Transverse colon (tissue), 4 donors: ENCODE data around the gene ANXA1.

ENCODE experiments used
- CTCF ChIP-seq, 5 experiments: fragments of 200-600 bp in 3 of 5; fragments of 450-650 bp in 2 of 5; sonication (generic) in 3 of 5; IDR thresholded peaks; 1 replicate in 2 of 5; 2 replicates in 3 of 5; pipeline ENCODE4 v1.5.1; 2016 to 2017; ENCODE audit warnings: antibody characterized with exemption in 5 of 5, inconsistent platforms in 3 of 5, mild to moderate bottlenecking in 2 of 5, moderate library complexity in 1 of 5
- EP300 ChIP-seq: sonication (generic); formaldehyde crosslinking; IDR thresholded peaks from one replicate; pipeline ENCODE4 v1.6.1; 2017; ENCODE audit warnings: antibody characterized with exemption, low read depth
- POLR2A ChIP-seq: fragments of 450-650 bp; IDR thresholded peaks from one replicate; pipeline ENCODE4 v1.6.1; 2016; ENCODE audit warnings: antibody characterized with exemption, mild to moderate bottlenecking, moderate library complexity
- POLR2AphosphoS5 ChIP-seq, 3 donors: sonication (generic); formaldehyde crosslinking; IDR thresholded peaks; one replicate each; pipeline ENCODE4 v1.6.1; 2016; ENCODE audit warnings: antibody characterized with exemption in 3 of 3

GRCh38 chr9:73114958-73115357, 36.7 kb upstream of the ANXA1 start:
- TF ChIP-seq CTCF (IDR thresholded peaks at IDR 0.05) (no peak), EP300 (no peak), POLR2AphosphoS5 (IDR thresholded peaks at IDR 0.05) (no peak), POLR2A (no peak)
